Right cardiac atrium (tissue), 5 donors: ENCODE data around the gene QRICH1. TPM values are rescaled to one million over a fixed set of nuclear protein-coding genes. Genes with fewer than 3 reads are reported as not detected.

ENCODE experiments used
- ATAC-seq, 2 donors: fragments of 200-7000 bp; cut with Tn5 transposase; one replicate each; pipeline versions ENCODE4 v1.8.0 to v1.9.1; 2020; ENCODE audit warnings: moderate library complexity in 2 of 2, mild to moderate bottlenecking in 1 of 2
- DNase-seq, 3 donors: peaks; one replicate each; pipeline ENCODE4 v3.0.0-alpha.2; 2020
- H3K27ac ChIP-seq: one replicate; pipeline ENCODE4 v1.5.1; 2013; ENCODE audit warnings: mild to moderate bottlenecking, low read length, control low read depth, moderate library complexity
- H3K27me3 ChIP-seq: one replicate; pipeline ENCODE4 v1.6.1; 2013; ENCODE audit not compliant: control insufficient read depth, insufficient read depth
- H3K4me1 ChIP-seq: one replicate; pipeline ENCODE4 v1.6.1; 2013; ENCODE audit warnings: low read length; ENCODE audit not compliant: control insufficient read depth, insufficient read depth
- H3K4me3 ChIP-seq: one replicate; pipeline ENCODE4 v1.5.1; 2013; ENCODE audit warnings: low read length, control low read depth
- H3K9me3 ChIP-seq: one replicate; pipeline ENCODE4 v1.6.1; 2013; ENCODE audit warnings: low read length; ENCODE audit not compliant: control insufficient read depth
- WGBS: extraction: QIAGEN DNeasy Blood & Tissue Kit; methylation state at CpG from one replicate; pipeline ENCODE4 v1.1.7; 2013; 5-methylcytosine and 5-hydroxymethylcytosine counted together
- intact Hi-C, 4 donors: fragments of 100-400 bp; cut with DNase I; formaldehyde crosslinking; loops; one replicate each; pipeline versions ENCODE4 v1.11.0 to v1.14.0; 2022 to 2023
- polyA plus RNA-seq: library from polyadenylated mRNA; stranded (reverse); fragments of 200-250 nt; gene quantifications from one replicate; pipeline ENCODE4 v1.2.3, GENCODE V29; 2013
- total RNA-seq, 4 donors: library from RNA; stranded (reverse); fragmentation: NEBNext Ultra II Directional; extraction: Animal tissue kit (Norgen Biotek cat#: 25700); gene quantifications; one replicate each; pipeline ENCODE4 v1.2.1, GENCODE V29; 2021
- donor health status: healthy with polysubstance abuse.
- donor health status: DM: no; HTN: yes; CAD: no.
- donor health status: DM: no; HTN: no; CAD: no.
- donor health status: DM: no; HTN: yes; CAD: no; lungs with severe emphysema.
- donor health status: DM: yes; HTN: yes; CAD: no.

The QRICH1 gene
- total and polyA plus RNA-seq, 5 donors: 23.3 to 74.7 (median 65.0) TPM

- peak in 2 of 3 donors; percentile 41 to 57 for DNase-seq
Observed at GRCh38 chr3:49112262-49112661, 18.4 kb upstream of the QRICH1 start.

GRCh38 chr3:49111347-49111746, 17.5 kb upstream of the QRICH1 start:
- intact Hi-C loops: no loop called here
- H3K27me3 ChIP-seq: no peaks in the 10 kb centered on the region
- no peak for ATAC-seq
- no peaks in the 10 kb centered on the region for H3K4me1 ChIP-seq
- no peak overlapping the region for H3K4me3 ChIP-seq
- no peak overlapping the region for H3K27ac ChIP-seq
- 63% methylated on average over 6 of the region's 6 CpGs for WGBS
- peak in 2 of 3 donors; percentile 50 to 53 for DNase-seq
- H3K9me3 ChIP-seq: no peaks in the 10 kb centered on the region

More at GRCh38 chr3:49112262-49112661, 18.4 kb upstream of the QRICH1 start:
- no peak overlapping the region for H3K27ac ChIP-seq
- H3K27me3 ChIP-seq: no peaks in the 10 kb centered on the region
- intact Hi-C loops: no loop called here
- no peak overlapping the region for H3K4me3 ChIP-seq
- no peaks in the 10 kb centered on the region for H3K4me1 ChIP-seq
- H3K9me3 ChIP-seq: no peaks in the 10 kb centered on the region
- WGBS: 86% methylated on average over 14 of the region's 14 CpGs
- ATAC-seq: no peak

GRCh38 chr3:49110780-49111179, 16.9 kb upstream of the QRICH1 start:
- ATAC-seq: no peak

GRCh38 chr3:49108346-49108745, 14.5 kb upstream of the QRICH1 start:
- Histone ChIP-seq H3K4me3 (no peak overlapping the region), H3K9me3 (no peaks in the 10 kb centered on the region), H3K27me3 (no peaks in the 10 kb centered on the region), H3K4me1 (peaks cover 5% of the 10 kb centered on the region), H3K27ac (no peak overlapping the region)
- ATAC-seq: no peak
- 77% methylated on average over 14 of the region's 14 CpGs for WGBS
- peak in 1 of 3 donors; percentile 41 for DNase-seq
- intact Hi-C loops: no loop called here

More at GRCh38 chr3:49110780-49111179, 16.9 kb upstream of the QRICH1 start:
- no peak overlapping the region for H3K4me3 ChIP-seq
- no peak overlapping the region for H3K27ac ChIP-seq
- no peaks in the 10 kb centered on the region for H3K27me3 ChIP-seq
- no peaks in the 10 kb centered on the region for H3K4me1 ChIP-seq
- peak in 2 of 3 donors; percentile 25 to 28 for DNase-seq
- no peaks in the 10 kb centered on the region for H3K9me3 ChIP-seq
- intact Hi-C loops: no loop called here
- WGBS: 78% methylated on average over 13 of the region's 13 CpGs

GRCh38 chr3:49104427-49105291, 10.8 kb upstream of the QRICH1 start, which contains the start of gene QARS1:
Gene QARS1 (minus strand): TSS chr3:49104757. CDS start chr3:49104733, 24 bp downstream.
- peaks cover 7% of the 10 kb centered on the region for H3K4me1 ChIP-seq
- peak; percentile 96 to 98 (median 98) for DNase-seq
- H3K27ac ChIP-seq: peak within 1 kb of the TSS; percentile 88
- intact Hi-C loops: no loop called here
- peak within 1 kb of the TSS; percentile 62 for H3K4me3 ChIP-seq
- peak; percentile 98 for ATAC-seq
- WGBS: 1% methylated on average over 50 of the region's 50 CpGs
- no peaks in the 10 kb centered on the region for H3K9me3 ChIP-seq
- no peaks in the 10 kb centered on the region for H3K27me3 ChIP-seq

- 4% methylated on average over 8 of the region's 8 CpGs for WGBS
- Histone ChIP-seq H3K27me3 (no peaks in the 10 kb centered on the region), H3K27ac (peak overlapping the region; percentile 61), H3K4me1 (peaks cover 7% of the 10 kb centered on the region), H3K4me3 (peak overlapping the region; percentile 62), H3K9me3 (no peaks in the 10 kb centered on the region)
- no peak for DNase-seq
- peak in 1 of 2 donors; percentile 1 for ATAC-seq
- intact Hi-C loops: no loop called here
Observed at GRCh38 chr3:49104052-49104426, 10.2 kb upstream of the QRICH1 start.

GRCh38 chr3:49100046-49100615, 6.3 kb upstream of the QRICH1 start:
- ATAC-seq (no peak), DNase-seq (peak in 1 of 3 donors; percentile 21)
- H3K4me1 ChIP-seq: peaks cover 7% of the 10 kb centered on the region
- H3K4me3 ChIP-seq: no peak overlapping the region
- no peaks in the 10 kb centered on the region for H3K27me3 ChIP-seq
- intact Hi-C loops: no loop called here
- H3K9me3 ChIP-seq: no peaks in the 10 kb centered on the region
- H3K27ac ChIP-seq: no peak overlapping the region
- 94% methylated on average over 11 of the region's 11 CpGs for WGBS

GRCh38 chr3:49098910-49099630, 5.2 kb upstream of the QRICH1 start:
- 86% methylated on average over 13 of the region's 13 CpGs for WGBS
- no peak for ATAC-seq
- Histone ChIP-seq H3K9me3 (no peaks in the 10 kb centered on the region), H3K27me3 (no peaks in the 10 kb centered on the region), H3K27ac (no peak overlapping the region), H3K4me3 (no peak overlapping the region), H3K4me1 (peaks cover 9% of the 10 kb centered on the region)
- intact Hi-C loops: no loop called here
- DNase-seq: peak in 1 of 3 donors; percentile 33

GRCh38 chr3:49098429-49098828, 4.6 kb upstream of the QRICH1 start:
- Histone ChIP-seq H3K9me3 (no peaks in the 10 kb centered on the region), H3K4me3 (no peak overlapping the region), H3K27ac (no peak overlapping the region), H3K27me3 (no peaks in the 10 kb centered on the region), H3K4me1 (peaks cover 5% of the 10 kb centered on the region)
- ATAC-seq (no peak), DNase-seq (peak in 2 of 3 donors; percentile 73 to 76)
- intact Hi-C loops: no loop called here
- 34% methylated on average over 5 of the region's 5 CpGs for WGBS

GRCh38 chr3:49092938-49093852, 676 bp downstream of the QRICH1 start:
- Histone ChIP-seq H3K4me1 (peaks cover 2% of the 10 kb centered on the region), H3K9me3 (no peaks in the 10 kb centered on the region), H3K27me3 (no peaks in the 10 kb centered on the region), H3K4me3 (peak overlapping the region; percentile 84), H3K27ac (peak overlapping the region; percentile 91)
- DNase-seq (peak; percentile 84 to 94 (median 92)), ATAC-seq (peak; percentile 60 to 68)
- under 1% methylated on average over 86 of the region's 86 CpGs for WGBS
- intact Hi-C loops: no loop called here
